NCI-H510A (cell line): Measurements from ENCODE around the gene PARD3B.

ENCODE experiments used
- DNase-seq: peaks from one replicate; lab custom pipeline; 2025; lab: John Stamatoyannopoulos, UW

The PARD3B gene

DNA sequence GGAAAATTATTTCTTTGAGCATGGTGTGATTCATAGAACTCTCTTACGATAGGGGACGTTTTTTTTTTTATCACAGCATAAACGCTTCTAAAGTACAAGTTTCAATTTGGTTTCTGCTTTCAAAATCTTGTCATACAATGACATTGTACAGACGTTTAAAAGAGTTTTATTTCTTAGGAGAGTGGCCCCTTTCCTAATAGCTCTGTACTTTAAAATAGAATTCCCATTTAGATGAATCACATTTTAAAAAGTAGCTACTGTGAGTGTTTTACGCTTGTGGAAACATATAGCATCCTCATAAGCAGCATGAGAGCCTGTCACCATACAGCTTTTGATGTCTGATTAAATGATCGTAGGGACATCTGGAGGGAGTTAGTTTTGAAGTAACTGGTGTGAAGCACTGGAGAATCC, 510.9 kb downstream of the PARD3B start:
- no peak for DNase-seq

DNA sequence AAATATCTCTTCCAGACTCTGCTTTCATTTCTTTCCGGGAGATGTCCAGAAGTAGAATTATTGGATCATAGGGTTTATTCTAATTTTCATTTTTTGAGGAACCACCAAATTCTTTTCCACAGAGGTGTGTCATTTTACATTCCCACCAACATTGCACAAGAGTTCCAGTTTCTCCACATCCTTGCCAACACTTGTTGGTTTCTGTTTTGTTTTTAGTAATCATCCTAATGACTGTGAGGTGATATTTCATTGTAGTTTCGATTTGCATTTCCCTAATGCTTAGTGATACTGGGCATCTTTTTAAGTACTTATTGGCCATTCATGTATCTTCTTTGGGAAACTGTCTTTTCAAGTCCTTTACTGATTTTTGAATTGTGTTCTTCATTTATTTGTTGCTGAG, 513.1 kb downstream of the PARD3B start:
- no peak for DNase-seq

DNA sequence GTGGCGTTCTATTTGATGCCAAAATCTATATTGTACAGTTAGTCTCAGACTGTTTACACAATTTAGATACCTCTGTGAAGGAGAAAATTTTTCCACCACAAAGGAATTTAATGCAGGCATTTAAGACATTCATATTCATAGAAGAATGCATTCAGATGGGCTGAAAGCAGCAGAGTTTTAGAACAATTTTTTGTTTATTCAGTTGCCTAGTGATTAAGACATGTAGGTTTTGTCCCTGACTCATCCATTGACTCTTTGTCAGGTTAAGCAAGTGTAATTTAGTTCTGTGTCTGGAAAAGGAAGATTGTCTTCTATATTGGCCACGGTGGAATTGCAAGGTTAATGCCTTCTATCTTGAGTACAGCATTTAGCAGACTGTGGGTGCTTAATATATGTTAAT, 515.0 kb downstream of the PARD3B start:
- DNase-seq, result no peak

DNA sequence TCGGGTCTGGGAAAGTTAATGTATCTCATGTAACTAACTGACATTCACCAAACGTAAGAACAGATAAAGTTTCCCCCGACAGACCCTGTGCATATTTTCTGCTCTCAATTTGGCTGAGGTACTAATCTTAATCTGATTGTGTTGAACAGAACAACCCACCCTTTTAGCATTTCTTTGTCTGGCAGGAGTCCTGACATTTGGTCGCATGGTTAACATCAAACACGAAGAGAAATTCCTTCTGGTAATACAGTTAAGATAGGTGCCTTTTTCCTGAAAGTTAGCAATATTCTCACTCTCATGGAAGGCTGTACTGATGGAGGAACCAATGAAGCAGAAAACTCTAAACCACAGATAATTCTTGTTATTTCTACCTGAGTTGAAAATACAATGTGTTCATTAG, 520.8 kb downstream of the PARD3B start:
- DNase-seq, result no peak

DNA sequence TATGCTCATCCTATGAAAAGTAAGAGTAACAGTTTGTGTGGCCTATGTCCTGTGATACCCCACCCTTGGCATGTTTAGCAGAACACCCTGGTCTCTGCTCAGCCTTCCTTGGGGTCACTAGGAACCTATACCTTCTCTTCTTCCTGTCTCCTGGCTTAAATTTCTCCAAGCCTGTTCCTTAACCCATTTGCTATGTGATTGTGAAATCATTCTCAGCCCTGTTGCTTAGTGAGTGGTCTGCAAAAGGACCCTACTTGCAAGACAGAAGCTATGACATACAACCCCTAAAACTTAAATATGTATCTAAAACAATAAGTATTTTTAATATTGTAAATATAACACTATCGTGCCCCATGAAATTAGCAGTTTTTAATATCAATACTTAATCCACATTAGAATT, 524.7 kb downstream of the PARD3B start:
- DNase-seq, result no peak

DNA sequence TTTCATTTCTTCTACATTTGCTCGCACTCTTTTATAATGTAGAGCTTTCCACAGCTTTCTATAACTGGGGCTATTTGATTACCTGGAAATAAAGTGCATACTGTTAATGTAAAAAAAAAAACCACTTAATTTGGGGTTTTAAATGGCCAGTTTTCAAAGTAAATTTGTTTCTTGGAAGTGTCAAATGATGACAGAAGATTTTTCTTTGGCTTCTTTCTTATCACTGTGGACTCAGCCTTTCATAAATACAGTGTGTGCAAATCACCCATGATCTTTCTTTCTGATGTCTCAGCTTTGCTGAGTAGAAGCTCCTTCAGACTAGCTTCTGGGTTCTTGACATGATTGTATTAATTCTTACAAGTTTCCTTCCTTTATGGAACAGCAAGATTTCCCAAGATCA, 525.6 kb downstream of the PARD3B start:
- DNase-seq, result no peak

DNA sequence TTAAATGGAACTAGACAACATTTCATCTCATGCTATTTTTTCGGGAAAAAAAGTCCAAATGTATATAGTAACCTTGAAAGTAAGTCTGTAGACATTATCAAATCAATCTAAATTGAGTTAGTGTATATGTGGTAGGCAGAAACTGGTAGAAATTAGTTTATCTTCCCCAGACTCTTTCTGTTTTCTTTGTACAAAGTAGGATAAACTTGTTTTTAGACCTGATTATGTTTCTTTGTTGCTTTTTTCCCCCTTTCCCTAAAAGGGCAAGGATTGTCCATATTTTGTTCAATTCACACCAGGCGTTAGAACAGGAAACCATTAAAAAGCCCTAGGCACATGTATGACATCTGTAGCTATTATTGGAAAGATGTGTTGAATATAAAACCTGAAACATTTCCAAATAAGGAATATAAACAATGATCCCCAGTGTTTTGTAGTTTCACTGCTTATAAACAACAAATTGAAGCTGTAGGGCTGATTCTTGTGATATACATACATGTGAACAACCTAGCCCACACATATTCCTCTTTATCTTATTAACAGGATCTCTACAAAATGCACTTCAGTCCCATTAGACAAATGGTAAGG, 528.3 kb downstream of the PARD3B start:
- no peak for DNase-seq

DNA sequence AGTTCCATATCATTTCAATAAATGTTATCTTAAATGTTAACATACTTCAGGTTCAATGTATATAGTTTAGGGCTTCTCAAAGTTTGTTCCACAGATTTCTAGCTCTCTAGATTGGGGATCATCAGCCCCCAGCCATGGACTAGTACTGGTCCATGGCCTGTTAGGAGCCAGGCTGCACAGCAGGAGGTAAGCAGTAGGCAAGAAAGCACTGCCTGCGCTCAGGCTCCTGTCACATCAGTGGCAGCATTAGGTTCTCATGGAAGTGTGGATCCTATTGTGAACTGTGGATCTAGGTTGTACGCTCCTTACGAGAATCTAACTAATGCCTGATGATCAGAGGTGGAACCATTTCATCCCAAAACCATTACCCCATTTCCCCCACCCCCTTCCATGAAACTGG, 531.1 kb downstream of the PARD3B start:
- DNase-seq, result no peak

DNA sequence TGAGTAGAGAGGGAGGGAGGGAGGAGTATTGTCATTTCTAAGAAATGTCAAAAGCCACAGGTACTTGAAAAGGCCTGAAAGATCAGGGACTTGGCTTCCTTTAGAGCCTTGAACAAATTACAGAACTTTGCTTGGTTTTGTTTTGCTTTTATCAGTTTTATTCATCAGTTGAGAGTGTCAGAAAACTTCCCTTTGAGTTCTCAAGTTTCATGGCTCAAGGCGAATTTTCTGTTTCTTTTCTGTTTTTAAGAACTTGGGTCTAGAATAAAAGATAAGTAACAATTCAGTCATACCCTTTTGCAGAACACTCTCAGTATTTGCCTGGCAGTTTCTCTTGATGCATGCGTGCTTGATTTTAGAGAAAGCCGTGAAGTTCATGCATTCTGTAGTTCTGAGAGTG, 531.9 kb downstream of the PARD3B start:
- DNase-seq, result no peak

DNA sequence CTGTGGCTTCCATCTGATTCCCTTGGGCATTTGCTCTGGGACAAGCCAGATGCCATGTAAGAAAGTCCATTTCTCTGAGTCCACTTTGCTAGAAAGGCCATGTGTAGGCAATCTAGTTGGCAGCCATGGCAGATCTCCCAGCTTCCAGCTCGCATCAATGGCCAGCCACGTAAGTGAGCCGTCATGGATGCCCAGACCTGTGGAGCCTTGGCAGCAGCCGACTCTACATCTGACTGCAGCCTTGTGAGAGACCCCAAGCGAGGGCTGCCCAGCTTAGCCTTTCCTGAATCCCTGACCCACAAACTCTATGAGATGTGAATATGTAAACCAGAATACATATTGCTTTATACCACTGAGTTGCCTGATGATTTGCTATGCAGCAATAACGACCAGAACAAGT, 533.5 kb downstream of the PARD3B start:
- DNase-seq, result no peak

DNA sequence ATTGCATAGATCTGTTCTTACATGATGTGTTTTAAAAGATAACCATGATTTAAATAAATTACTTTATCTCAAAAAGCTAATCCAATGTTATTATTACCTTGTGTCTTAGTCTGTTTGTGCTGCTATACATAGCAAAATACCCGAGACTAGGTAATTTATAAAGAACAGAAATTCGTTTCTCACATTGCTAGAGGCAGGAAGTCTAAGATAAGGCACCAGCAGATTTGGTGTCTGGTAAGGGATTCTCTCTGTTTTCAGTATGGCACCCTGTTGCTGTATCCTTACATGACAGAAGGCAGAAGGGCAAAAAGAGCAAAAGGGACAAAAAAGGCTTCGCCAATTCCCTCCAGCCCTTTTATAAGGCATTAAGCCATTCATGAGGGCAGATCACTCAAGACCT, 533.9 kb downstream of the PARD3B start:
- DNase-seq, result no peak

DNA sequence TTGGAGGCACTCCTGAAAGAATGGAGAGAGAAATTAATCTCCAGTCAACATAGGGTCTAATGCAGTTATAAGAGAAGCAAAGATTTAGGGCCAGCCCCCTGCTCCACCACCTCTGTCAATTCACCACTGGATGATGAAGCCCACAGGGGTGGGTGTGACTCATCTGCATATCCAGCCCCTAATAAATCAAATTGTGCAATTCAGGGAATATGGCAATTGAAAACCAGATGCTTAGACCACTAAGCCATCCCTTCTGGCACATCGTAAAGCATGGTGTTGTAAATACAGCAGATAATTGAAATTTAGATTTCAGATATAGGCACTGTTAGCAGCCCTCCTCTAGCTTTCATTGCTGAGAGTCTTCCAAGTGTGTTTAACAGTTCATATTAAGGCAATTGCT, 541.4 kb downstream of the PARD3B start:
- no peak for DNase-seq

DNA sequence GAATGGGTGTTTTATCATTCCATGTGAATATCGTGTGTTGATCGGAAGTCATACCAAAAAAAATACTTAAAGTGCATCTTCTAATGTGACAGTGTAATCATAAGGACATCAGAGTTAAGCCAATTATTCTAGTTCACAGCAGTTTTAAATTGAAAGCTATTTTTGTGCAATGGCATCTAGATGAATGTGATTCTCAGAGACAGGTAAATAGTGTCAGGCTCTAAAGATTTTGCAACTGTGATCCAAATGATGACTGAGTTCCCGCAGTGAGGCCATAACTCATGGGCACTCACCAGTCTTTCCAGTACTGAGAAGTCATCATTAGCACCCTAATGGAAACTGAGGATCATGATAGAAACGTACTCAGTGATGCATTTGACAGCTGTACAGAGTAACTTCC, 542.6 kb downstream of the PARD3B start:
- no peak for DNase-seq

DNA sequence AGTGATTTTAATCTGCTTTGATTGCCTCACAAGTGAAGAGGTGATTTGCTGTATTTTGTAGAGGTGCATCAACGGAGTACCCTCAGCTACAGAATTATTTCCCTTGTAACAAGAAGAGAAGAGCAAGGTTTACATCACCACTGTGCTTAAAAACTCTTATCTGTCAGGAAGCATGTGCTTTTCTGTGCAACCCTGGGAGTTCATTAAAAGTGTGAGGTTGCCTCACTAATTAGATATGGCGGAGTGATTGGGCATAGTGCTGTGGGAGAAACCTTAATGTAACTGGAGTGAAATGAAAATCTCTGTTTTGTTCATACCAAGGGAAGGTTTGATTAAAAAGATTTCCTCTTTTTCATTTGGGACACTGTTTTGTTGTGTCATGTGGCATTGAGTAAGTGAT, 544.7 kb downstream of the PARD3B start:
- no peak for DNase-seq

DNA sequence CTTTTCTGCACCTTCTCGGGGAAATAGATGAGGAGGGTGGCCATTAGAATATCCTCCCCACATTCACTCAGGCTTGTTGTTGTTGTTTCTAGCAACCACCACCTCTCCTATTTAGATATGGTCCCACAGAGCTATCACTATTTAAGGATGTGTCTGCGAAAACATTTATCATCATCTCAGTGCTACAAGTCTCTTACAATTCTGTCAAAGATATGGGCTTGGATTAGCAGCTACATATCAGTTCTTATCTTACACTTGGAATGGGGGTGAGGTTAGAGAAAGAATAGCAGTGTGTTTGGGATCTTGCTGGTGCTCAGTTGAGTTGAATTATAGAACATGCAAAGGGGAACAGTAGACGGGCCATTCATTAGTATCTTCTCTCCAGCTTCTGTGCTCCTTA, 546.1 kb downstream of the PARD3B start:
- DNase-seq, result no peak

DNA sequence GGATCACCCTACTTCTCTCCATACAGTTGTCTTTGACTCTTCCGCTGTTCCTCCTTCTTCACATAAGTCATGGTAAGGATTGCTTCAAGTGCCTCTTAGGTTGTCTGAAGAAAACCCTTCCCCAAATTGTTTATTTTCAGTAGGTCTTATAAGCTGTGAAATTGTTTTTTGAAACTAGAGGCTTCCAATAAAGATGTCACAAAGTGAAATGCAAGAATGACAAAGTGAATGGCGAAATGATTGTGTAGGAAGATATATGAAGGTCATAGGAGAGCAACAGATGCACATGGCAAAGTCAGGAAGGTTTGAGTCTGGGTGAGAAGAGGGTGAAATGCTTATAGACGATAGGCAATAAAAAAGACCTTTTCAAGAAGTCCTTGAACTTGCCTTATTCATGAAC, 548.8 kb downstream of the PARD3B start:
- no peak for DNase-seq

DNA sequence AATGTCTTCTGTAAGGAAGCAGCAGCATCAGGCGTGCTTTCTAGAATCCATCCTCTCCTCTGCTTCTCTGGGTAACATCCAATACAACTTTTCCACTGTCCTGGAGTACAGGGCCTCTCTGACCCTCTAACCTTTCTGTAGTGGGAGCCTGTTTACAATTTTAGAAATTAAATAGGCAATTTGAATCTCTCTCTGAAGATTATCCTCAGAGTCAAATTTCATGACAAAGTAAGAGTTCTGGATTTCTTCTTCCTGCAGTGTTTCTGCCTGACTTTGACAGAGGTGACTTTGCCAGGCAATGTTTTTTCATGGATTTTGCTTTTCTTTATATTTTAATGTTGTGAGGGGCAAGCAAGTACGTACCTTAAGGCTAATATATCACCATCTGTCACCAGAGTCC, 558.4 kb downstream of the PARD3B start:
- DNase-seq, result no peak

DNA sequence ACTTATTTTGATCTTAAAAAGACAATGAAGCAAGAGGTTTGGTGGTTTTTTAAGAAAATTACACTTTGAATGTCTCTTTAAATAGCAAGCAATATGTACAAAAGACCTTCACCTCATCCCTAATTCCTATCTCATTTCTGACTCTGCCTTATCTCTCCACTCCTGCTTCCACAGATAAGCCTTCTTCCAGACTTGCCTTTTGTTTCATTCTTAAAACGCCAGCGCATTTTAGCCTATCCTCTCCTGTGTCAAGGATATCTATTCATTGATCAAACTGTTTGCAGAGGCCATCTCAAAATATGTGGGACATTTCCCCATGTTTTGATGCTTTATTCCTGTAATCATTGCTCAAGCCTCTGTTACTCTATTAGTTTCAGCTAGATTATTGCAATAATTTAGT, 562.5 kb downstream of the PARD3B start:
- DNase-seq, result no peak

DNA sequence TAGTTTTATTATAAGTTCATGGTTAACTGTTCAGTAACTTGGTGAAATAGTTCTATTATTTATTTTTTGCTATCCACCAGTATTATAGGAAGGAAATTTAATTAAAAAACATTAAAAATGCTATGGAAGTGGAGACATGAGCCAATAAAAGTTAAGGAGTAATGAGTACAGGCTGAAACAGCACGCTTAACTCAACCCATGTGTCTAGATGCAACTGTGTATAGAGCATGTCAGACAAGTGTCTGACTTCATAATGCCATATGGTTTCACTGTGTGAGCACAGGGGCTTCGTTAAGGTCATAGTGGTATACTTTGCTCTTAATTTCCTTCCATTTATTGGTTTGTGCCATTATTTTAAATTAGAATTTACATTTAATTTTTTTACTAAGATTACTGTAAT, 570.2 kb downstream of the PARD3B start:
- DNase-seq, result no peak

DNA sequence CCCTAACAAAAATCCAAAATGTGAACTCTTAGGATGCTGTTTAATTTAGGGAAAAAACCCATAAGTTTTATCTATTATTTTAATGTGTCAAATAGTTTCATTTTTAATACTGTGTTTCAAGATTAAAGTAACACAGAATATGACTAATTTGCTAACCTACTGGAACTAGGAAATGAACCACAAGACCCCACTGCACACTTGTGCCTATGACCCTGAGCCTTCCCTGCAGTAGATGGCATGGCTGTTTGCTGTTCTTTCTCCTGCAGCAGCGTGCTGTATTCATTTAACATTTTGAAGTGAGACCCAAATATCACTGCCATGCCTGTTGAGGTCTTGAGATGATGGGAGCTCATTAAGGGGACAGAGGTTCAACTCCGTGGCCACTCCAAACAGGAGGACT, 571.9 kb downstream of the PARD3B start:
- no peak for DNase-seq

DNA sequence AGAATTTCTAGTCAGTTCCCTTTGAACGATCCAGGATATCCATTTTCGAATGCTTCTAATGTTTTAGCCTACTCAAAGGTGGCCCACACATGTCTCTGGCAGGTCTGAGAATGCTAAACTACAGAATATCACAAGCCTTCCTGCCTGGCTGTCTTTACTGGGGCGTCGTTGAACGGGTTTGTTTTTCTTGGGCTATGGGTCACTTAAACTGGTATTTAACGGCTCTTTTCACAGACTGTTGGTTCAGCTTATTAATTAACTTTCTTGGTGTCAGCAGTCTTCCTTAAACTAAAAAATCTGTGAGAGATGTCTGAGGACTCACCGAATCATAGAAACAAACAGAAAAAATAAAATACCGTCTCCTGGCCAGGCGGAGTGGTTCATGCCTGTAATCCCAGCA, 573.9 kb downstream of the PARD3B start:
- DNase-seq, result no peak

DNA sequence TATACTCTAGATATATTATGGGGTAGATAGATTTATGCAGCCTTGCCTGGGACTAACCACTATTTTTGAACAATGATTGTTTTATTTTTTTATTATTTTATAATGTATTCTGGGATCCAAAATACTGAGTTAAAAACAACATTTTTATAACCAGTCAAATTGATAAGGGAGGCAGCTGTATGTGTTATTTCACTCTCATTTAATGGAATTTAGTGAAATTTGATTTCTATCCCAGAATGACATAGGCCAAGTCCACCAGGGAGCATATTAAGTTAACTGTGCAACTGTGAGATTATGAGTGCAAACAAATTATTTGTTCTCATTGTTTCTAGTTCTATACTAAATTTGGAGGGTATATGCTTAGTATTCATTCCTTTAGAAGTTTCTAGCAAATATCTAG, 583.5 kb downstream of the PARD3B start:
- no peak for DNase-seq

DNA sequence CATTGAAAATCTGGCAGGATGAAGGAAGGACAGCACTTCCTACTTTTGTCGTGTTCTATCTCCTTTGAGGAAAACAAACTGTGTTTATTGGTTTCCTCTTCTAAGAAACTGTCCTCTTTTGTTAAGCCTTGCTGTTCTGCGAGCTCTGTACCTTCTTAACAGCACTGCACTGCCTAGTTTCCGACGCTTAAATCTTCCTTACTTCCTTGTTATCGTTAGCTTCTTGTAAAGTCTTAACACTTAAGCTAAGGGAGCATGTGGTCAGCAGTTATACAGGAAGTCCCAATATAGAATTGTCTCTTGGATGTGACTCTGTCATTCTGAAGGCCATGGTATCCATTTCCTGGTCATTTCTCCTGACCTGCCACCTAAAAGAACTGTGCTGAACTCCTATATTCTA, 584.3 kb downstream of the PARD3B start:
- no peak for DNase-seq

DNA sequence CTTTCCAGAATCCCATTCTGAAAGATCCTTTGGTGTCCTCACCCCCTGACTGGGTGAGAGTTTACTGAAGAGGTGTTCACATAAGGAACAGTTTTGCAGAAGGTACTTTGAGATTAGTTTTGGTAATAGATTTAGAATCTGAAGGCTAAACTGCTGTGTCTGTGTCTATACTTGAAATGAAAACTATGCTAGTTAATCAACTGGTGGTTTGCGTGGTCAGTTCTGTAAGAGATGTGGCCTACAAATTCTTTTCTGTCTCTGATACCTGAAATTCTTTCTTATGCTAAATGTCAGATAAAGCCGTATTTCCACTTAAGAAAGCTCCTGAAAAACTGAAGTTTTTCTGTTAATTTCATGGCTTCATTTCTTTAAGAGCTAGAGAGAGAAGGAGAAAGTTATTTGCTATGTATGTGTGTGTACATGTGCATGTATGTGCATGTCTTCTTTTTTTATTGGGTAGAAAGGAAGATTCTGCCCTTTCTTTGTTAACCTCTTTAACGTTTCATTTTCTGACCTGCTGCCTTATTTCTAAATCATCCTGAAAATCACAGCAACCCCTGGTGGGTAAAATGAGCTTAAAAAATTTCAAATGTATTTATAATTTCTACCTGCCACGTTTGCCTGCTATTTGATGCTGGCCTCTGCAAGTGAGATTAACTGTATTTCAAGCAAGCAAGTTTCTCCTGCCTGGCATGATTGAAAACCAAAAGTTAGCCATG, 585.0 kb downstream of the PARD3B start:
- no peak for DNase-seq
